ENCODE results near the gene DDIT4.
"Not testable (repeated sequence)": the region's sequence is repeated elsewhere in the genome, so short reads cannot be mapped to it uniquely, and the experiment has no call there.

The DDIT4 gene

GRCh38 chr10:72248468-72249151 lies 25.1 kb upstream of the DDIT4 start:
- DNase-seq = peak in 48 of 51 donors; percentile 22 to 88 (median 65)

- DNase-seq = not testable (repeated sequence)
These were observed 24.4 kb upstream of the DDIT4 start for GRCh38 chr10:72249176-72249862.

GRCh38 chr10:72250666-72251065 lies 23.1 kb upstream of the DDIT4 start:
- DNase-seq = no peak

GRCh38 chr10:72251635-72252034 lies 22.1 kb upstream of the DDIT4 start:
- DNase-seq = no peak

GRCh38 chr10:72252972-72253371 lies 20.8 kb upstream of the DDIT4 start:
- DNase-seq = no peak

- no peak for DNase-seq
These were observed 20.1 kb upstream of the DDIT4 start for GRCh38 chr10:72253578-72253977.

- peak; percentile 51 to 98 (median 90) for DNase-seq
These were observed 18.7 kb upstream of the DDIT4 start for GRCh38 chr10:72254813-72255568.

GRCh38 chr10:72255977-72256729 lies 17.6 kb upstream of the DDIT4 start:
- peak in 1 of 51 donors; percentile 40 for DNase-seq

GRCh38 chr10:72257051-72257892 lies 16.5 kb upstream of the DDIT4 start:
- DNase-seq = peak in 5 of 51 donors; percentile 11 to 32 (median 18)

GRCh38 chr10:72258617-72259016 lies 15.1 kb upstream of the DDIT4 start:
- no peak for DNase-seq

- DNase-seq = peak in 1 of 51 donors; percentile 63
These were observed 14.1 kb upstream of the DDIT4 start for GRCh38 chr10:72259491-72260238.

- DNase-seq = peak; percentile 30 to 93 (median 81)
These were observed 13.3 kb upstream of the DDIT4 start for GRCh38 chr10:72260239-72260975.

- peak in 5 of 51 donors; percentile 26 to 83 (median 55) for DNase-seq
These were observed 12.5 kb upstream of the DDIT4 start for GRCh38 chr10:72260976-72261783.

- DNase-seq = no peak
These were observed 11.8 kb upstream of the DDIT4 start for GRCh38 chr10:72261784-72262404.

GRCh38 chr10:72263613-72264241 lies 10.0 kb upstream of the DDIT4 start:
- no peak for DNase-seq

- no peak for DNase-seq
These were observed 9.2 kb upstream of the DDIT4 start for GRCh38 chr10:72264536-72264935.

GRCh38 chr10:72265508-72265907 lies 8.2 kb upstream of the DDIT4 start:
- DNase-seq = no peak

All from hypothalamus (tissue), 51 donors.